ENCODE results near the gene TRAF2. TPM values are rescaled to one million over a fixed set of nuclear protein-coding genes. Genes with fewer than 3 reads are reported as not detected.

Gene TRAF2
- total RNA-seq, 1 donor from 2014 or later, result 21.7 TPM

- peaks cover 18% of the 10 kb centered on the region for H3K36me3 Mint-ChIP-seq (ENCODE audit: low read depth, unreplicated experiment)
- no peak for DNase-seq (ENCODE audit: low spot score)
- TF ChIP-seq CTCF (IDR thresholded peaks at IDR 0.05; ENCODE audit: unreplicated experiment), result no peak
- peaks cover 3% of the 10 kb centered on the region for H3K4me1 Mint-ChIP-seq (ENCODE audit: unreplicated experiment)
- no peaks in the 10 kb centered on the region for H3K9me3 Mint-ChIP-seq (ENCODE audit: unreplicated experiment)
- peaks cover 10% of the 10 kb centered on the region for H3K27me3 Mint-ChIP-seq (ENCODE audit: unreplicated experiment)
- H3K4me3 Mint-ChIP-seq (ENCODE audit: unreplicated experiment), result no peak overlapping the region
- no peak overlapping the region for H3K27ac Mint-ChIP-seq (ENCODE audit: unreplicated experiment)
These were observed 53.7 kb downstream of the TRAF2 start for GRCh38 chr9:136939996-136940525.

DNA sequence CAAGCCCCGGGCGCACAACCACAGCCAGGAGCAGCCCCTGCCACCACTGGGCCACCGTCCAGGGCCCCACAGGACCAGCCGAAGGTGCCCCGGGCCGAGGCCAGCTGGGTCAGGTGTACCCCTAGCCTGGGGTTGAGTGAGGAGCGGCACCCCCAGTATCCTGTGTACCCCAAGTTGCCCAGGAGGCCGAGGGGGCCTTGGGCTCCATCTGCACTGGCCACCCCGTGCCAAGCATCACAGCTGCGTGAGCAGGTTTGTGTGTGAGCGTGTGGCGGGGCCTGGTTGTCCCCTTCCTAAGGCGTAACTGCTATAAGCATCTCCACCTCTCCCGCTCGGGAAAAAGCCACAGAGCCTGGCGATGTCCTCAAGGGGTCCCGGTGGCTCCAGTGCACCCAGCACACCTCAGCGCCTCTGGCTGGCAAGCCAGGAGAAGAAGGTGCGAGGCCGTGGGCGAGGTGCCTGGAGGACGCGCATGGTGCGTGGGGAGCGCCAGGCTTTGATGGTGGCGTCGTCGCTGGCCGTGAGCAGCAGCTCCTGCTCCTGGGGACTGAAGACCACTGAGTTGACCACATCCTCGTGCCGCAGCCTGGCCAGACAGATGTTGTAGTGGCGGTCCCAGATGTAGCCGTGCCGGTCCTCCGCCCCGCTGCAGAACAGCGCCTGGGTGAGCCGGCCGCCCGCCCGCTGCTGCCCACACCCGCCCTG is 54.4 kb downstream of the TRAF2 start:
- H3K36me3 Mint-ChIP-seq (ENCODE audit: low read depth, unreplicated experiment), result peaks cover 18% of the 10 kb centered on the region
- no peak overlapping the region for H3K27ac Mint-ChIP-seq (ENCODE audit: unreplicated experiment)
- H3K4me1 Mint-ChIP-seq (ENCODE audit: unreplicated experiment), result peaks cover 3% of the 10 kb centered on the region
- TF ChIP-seq CTCF (IDR thresholded peaks at IDR 0.05; ENCODE audit: unreplicated experiment), result no peak
- H3K27me3 Mint-ChIP-seq (ENCODE audit: unreplicated experiment), result peaks cover 10% of the 10 kb centered on the region
- H3K9me3 Mint-ChIP-seq (ENCODE audit: unreplicated experiment), result no peaks in the 10 kb centered on the region
- DNase-seq (ENCODE audit: low spot score), result no peak
- H3K4me3 Mint-ChIP-seq (ENCODE audit: unreplicated experiment), result no peak overlapping the region

DNA sequence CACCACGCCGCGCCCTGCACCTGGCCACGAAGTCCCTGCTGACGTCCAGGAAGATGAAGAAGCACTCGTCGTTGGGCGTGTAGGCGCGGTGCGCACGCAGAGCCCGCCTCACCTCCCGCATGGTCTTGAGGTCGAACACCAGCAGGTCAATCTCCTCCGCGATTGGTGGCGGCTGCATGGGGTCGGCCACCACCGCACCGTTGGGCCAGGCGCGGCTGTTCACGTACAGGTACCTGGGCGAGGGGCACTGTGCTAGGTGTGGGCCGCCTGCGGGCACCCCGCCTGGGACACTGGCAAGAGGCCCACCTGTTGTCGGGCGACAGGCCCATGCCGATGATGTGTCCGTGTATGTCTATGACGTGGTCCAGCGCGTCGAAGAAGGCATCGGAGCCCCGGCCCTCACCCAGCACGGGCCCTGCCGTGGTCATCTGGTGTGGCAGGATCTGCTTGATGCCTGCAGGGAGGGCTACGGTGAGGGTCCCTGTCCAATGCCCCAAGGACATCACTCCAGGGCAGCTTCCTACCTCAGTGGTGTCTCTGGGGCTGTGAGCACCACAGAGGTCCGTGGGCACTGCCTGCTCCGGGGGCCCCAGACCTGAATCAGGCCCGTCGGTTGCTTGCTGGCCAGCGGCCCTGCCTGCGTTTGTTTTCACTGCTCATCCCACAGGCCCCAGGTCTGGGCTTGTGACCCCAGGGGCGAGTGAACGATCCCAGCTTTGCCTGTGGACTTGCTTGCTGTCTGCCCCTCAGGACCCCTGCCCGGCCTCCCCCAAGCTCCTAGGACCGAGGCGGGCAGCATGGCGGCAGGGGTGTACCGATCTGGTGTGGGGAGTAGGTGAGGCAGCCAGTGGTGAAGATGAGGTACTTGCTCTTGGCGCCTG is 55.2 kb downstream of the TRAF2 start:
- H3K9me3 Mint-ChIP-seq (ENCODE audit: unreplicated experiment), result no peaks in the 10 kb centered on the region
- H3K27me3 Mint-ChIP-seq (ENCODE audit: unreplicated experiment), result peaks cover 10% of the 10 kb centered on the region
- H3K4me1 Mint-ChIP-seq (ENCODE audit: unreplicated experiment), result peaks cover 3% of the 10 kb centered on the region
- H3K27ac Mint-ChIP-seq (ENCODE audit: unreplicated experiment), result no peak overlapping the region
- H3K36me3 Mint-ChIP-seq (ENCODE audit: low read depth, unreplicated experiment), result peaks cover 15% of the 10 kb centered on the region
- DNase-seq (ENCODE audit: low spot score), result no peak
- TF ChIP-seq CTCF (IDR thresholded peaks at IDR 0.05; ENCODE audit: unreplicated experiment), result no peak
- no peak overlapping the region for H3K4me3 Mint-ChIP-seq (ENCODE audit: unreplicated experiment)

DNA sequence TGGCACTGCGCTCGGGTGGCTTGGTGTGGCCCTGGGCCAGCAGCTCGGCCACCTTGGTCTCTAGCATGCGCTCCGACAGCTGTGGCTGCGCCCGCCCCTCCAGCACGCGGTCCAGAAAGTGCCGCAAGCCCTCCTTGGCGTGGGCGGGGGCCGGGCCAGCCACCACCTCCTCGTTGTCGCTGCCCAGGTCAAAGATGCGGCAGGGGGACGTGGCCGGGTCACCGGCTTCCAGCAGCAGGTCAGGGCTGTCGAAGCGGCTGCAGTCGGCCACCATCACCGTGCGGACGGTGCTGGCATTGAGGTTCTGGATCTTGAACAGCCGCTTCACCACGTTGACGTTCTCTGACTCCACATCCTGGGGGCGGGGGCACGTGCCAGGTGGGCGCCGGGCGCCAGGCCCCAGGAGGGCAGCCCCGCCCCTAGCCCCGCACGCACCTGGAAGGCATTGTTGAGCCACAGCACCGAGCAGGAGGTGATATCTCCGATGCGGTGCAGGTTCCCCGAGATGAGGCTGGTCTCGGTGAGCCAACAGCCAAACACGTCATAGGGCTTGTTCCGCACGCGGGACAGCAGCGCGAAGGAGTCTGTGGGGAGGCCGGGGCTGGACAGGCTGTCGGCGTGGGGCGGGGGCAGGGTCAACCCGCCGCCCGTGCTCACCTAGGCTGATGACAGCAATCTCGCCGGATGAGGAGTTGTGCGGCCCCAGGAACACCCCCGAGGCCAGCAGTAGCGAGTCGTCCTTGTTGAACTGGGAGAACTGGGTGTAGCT is 56.0 kb downstream of the TRAF2 start:
- no peak for DNase-seq (ENCODE audit: low spot score)
- H3K9me3 Mint-ChIP-seq (ENCODE audit: unreplicated experiment), result no peaks in the 10 kb centered on the region
- peaks cover 3% of the 10 kb centered on the region for H3K4me1 Mint-ChIP-seq (ENCODE audit: unreplicated experiment)
- no peak for TF ChIP-seq CTCF (IDR thresholded peaks at IDR 0.05; ENCODE audit: unreplicated experiment)
- H3K36me3 Mint-ChIP-seq (ENCODE audit: low read depth, unreplicated experiment), result peaks cover 12% of the 10 kb centered on the region
- H3K27me3 Mint-ChIP-seq (ENCODE audit: unreplicated experiment), result peaks cover 10% of the 10 kb centered on the region
- no peak overlapping the region for H3K27ac Mint-ChIP-seq (ENCODE audit: unreplicated experiment)
- peak overlapping the region; percentile 62 for H3K4me3 Mint-ChIP-seq (ENCODE audit: unreplicated experiment)
